Measurements from ENCODE around the gene PPP1R13B. TPM values are rescaled to one million over a fixed set of nuclear protein-coding genes. Genes with fewer than 3 reads are reported as not detected.

PPP1R13B gene
- total RNA-seq, 1 experiment from 2014 or later: 10.3 TPM

- POLR2A ChIA-PET: no interaction called here
- Mint-ChIP-seq H3K9me3 (no peaks in the 10 kb centered on the region), H3K36me3 (no peaks in the 10 kb centered on the region), H3K4me1 (peaks cover 43% of the 10 kb centered on the region), H3K4me3 (no peak overlapping the region), H3K27ac (peak overlapping the region; percentile 57; the same call in 1 of the 2 replicates), H3K27me3 (ENCODE audit: low read depth) (no peaks in the 10 kb centered on the region; the same call in 1 of the 2 replicates)
- TF ChIP-seq NR1H2 (CRISPR knock-in tag; IDR thresholded peaks at IDR 0.05): no peak
- TF ChIP-seq FOXP4 (CRISPR knock-in tag; IDR thresholded peaks at IDR 0.05): no peak
- TF ChIP-seq PREB (CRISPR knock-in tag; IDR thresholded peaks at IDR 0.05; ENCODE audit: borderline replicate concordance): no peak
- no peak for TF ChIP-seq USF2 (CRISPR knock-in tag; IDR thresholded peaks at IDR 0.05)
- no peak for TF ChIP-seq PRRX2 (CRISPR knock-in tag; IDR thresholded peaks at IDR 0.05)
- no peak for TF ChIP-seq ZNF512 (CRISPR knock-in tag; IDR thresholded peaks at IDR 0.05; ENCODE audit: borderline replicate concordance)
- TF ChIP-seq NFE2L1 (CRISPR knock-in tag; IDR thresholded peaks at IDR 0.05): no peak
- no peak for TF ChIP-seq ATF3 (CRISPR knock-in tag; conservative IDR thresholded peaks at IDR 0.05)
- TF ChIP-seq ELF4 (CRISPR knock-in tag; IDR thresholded peaks at IDR 0.05; ENCODE audit: low read depth): no peak
- TF ChIP-seq ZNF396 (CRISPR knock-in tag; IDR thresholded peaks at IDR 0.05; ENCODE audit: borderline replicate concordance): no peak
- no peak for TF ChIP-seq FOXK1 (CRISPR knock-in tag; IDR thresholded peaks at IDR 0.05)
- TF ChIP-seq RORB (CRISPR knock-in tag; IDR thresholded peaks at IDR 0.05): no peak
- no peak for TF ChIP-seq CREB1 (CRISPR knock-in tag; IDR thresholded peaks at IDR 0.05)
- DNase-seq (ENCODE audit: low spot score) (no peak), ATAC-seq (no peak)
- CTCF ChIA-PET: interaction anchor here (0.6 to 3.8 kb wide), 14 partner anchors 11 to 55 kb away, joined by 3 to 29 read pairs (median 4); no protein-coding TSS in a partner anchor
Measured at GRCh38 chr14:103856607-103857006, 9.2 kb upstream of the PPP1R13B start.

GRCh38 chr14:103856105-103856504 is 8.7 kb upstream of the PPP1R13B start:
- no peak for TF ChIP-seq PREB (CRISPR knock-in tag; IDR thresholded peaks at IDR 0.05; ENCODE audit: borderline replicate concordance)
- no peak for TF ChIP-seq ZNF396 (CRISPR knock-in tag; IDR thresholded peaks at IDR 0.05; ENCODE audit: borderline replicate concordance)
- TF ChIP-seq ELF4 (CRISPR knock-in tag; IDR thresholded peaks at IDR 0.05; ENCODE audit: low read depth): no peak
- TF ChIP-seq ESRRA (CRISPR knock-in tag; IDR thresholded peaks at IDR 0.05; ENCODE audit: borderline replicate concordance): no peak
- TF ChIP-seq ZNF532 (CRISPR knock-in tag; IDR thresholded peaks at IDR 0.05; ENCODE audit: borderline replicate concordance): no peak
- no peak for TF ChIP-seq TCF7 (CRISPR knock-in tag; IDR thresholded peaks at IDR 0.05; ENCODE audit: low read depth)
- TF ChIP-seq IRF2 (CRISPR knock-in tag; IDR thresholded peaks at IDR 0.05; ENCODE audit: borderline replicate concordance, low read depth): no peak
- TF ChIP-seq TEAD4 (CRISPR knock-in tag; IDR thresholded peaks at IDR 0.05): no peak
- no peak for TF ChIP-seq NFE2L1 (CRISPR knock-in tag; IDR thresholded peaks at IDR 0.05)
- TF ChIP-seq NFYB (CRISPR knock-in tag; conservative IDR thresholded peaks at IDR 0.05; ENCODE audit: low read depth): no peak
- TF ChIP-seq SOX15 (CRISPR knock-in tag; IDR thresholded peaks at IDR 0.05): no peak
- Mint-ChIP-seq H3K27me3 (ENCODE audit: low read depth) (no peaks in the 10 kb centered on the region; the same call in 1 of the 2 replicates), H3K36me3 (no peaks in the 10 kb centered on the region), H3K4me3 (no peak overlapping the region), H3K27ac (peak overlapping the region; percentile 57; the same call in 1 of the 2 replicates), H3K9me3 (no peaks in the 10 kb centered on the region), H3K4me1 (peaks cover 43% of the 10 kb centered on the region)
- DNase-seq (ENCODE audit: low spot score): peak; percentile 43
- CTCF ChIA-PET: interaction anchor here (0.6 to 3.8 kb wide), 15 partner anchors 12 to 54 kb away, joined by 3 to 29 read pairs (median 4); no protein-coding TSS in a partner anchor
- POLR2A ChIA-PET: no interaction called here
- ATAC-seq: peak; percentile 33

Data from WTC11 (cell line).